Gastroesophageal sphincter (tissue), 3 donors: Measurements from ENCODE around the gene PTPRU.

Experiments
- POLR2A ChIP-seq, 2 donors: fragments of 450-650 bp; IDR thresholded peaks; one replicate each; pipeline ENCODE4 v1.6.1; 2017; ENCODE audit warnings: antibody characterized with exemption in 2 of 2, mild to moderate bottlenecking in 2 of 2, moderate library complexity in 1 of 2
- POLR2AphosphoS5 ChIP-seq: sonication (generic); formaldehyde crosslinking; IDR thresholded peaks from one replicate; pipeline ENCODE4 v1.6.1; 2017; ENCODE audit warnings: antibody characterized with exemption
- TF ChIP-seq, protein P1 (sequence below), 4 experiments: fragments of 200-600 bp in 2 of 4; fragments of 450-650 bp in 2 of 4; sonication (generic) in 1 of 4; IDR thresholded peaks; one replicate each; pipeline ENCODE4 v1.5.1; 2017 to 2019; ENCODE audit warnings: antibody characterized with exemption in 4 of 4, mild to moderate bottlenecking in 2 of 4, moderate library complexity in 2 of 4

DNA sequence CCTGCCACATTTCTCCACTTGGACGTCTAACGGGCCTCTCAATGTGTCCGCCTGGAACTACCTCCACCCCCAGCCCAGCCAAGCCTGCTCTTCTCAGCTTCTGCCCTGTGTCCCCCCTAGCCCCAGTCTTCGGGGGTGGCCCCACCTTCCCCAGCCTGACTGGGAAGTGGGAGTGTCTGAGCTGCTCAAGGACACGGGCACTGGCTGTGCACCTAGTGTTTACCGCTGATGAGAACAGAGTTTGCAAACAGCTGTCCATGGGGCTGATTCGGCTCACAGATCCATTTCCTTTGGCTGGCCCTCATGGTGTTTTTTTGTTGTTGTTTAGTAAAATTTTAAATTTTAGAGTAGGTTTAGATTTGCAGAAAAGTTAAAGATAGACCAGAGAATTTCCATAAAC lies 121.1 kb downstream of the PTPRU start:
- TF ChIP-seq POLR2AphosphoS5 (no peak), POLR2A (IDR thresholded peaks at IDR 0.05) (no peak)
- TF ChIP-seq, protein P1, sequence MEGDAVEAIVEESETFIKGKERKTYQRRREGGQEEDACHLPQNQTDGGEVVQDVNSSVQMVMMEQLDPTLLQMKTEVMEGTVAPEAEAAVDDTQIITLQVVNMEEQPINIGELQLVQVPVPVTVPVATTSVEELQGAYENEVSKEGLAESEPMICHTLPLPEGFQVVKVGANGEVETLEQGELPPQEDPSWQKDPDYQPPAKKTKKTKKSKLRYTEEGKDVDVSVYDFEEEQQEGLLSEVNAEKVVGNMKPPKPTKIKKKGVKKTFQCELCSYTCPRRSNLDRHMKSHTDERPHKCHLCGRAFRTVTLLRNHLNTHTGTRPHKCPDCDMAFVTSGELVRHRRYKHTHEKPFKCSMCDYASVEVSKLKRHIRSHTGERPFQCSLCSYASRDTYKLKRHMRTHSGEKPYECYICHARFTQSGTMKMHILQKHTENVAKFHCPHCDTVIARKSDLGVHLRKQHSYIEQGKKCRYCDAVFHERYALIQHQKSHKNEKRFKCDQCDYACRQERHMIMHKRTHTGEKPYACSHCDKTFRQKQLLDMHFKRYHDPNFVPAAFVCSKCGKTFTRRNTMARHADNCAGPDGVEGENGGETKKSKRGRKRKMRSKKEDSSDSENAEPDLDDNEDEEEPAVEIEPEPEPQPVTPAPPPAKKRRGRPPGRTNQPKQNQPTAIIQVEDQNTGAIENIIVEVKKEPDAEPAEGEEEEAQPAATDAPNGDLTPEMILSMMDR (IDR thresholded peaks at IDR 0.05) = no peak
